OCI-LY1 (cell line): ENCODE measurements around the gene EIF3L.

Source experiments
- EZH2 ChIP-seq: fragments of 200-600 bp; sonication (generic), shearing (Covaris generic); IDR thresholded peaks from 2 replicates; pipeline ENCODE4 v1.8.0; 2017; ENCODE audit warnings: borderline replicate concordance, mixed run types, mild to moderate bottlenecking, antibody characterized with exemption, low read length, moderate library complexity, mixed read lengths
- TF ChIP-seq, protein P1 (sequence below): fragments of 200-600 bp; sonication (generic), shearing (Covaris generic); IDR thresholded peaks from 2 replicates; pipeline ENCODE4 v1.5.1; 2017; ENCODE audit warnings: mild to moderate bottlenecking, antibody characterized with exemption, low read length, moderate library complexity, mixed read lengths

- TF ChIP-seq, protein P1, sequence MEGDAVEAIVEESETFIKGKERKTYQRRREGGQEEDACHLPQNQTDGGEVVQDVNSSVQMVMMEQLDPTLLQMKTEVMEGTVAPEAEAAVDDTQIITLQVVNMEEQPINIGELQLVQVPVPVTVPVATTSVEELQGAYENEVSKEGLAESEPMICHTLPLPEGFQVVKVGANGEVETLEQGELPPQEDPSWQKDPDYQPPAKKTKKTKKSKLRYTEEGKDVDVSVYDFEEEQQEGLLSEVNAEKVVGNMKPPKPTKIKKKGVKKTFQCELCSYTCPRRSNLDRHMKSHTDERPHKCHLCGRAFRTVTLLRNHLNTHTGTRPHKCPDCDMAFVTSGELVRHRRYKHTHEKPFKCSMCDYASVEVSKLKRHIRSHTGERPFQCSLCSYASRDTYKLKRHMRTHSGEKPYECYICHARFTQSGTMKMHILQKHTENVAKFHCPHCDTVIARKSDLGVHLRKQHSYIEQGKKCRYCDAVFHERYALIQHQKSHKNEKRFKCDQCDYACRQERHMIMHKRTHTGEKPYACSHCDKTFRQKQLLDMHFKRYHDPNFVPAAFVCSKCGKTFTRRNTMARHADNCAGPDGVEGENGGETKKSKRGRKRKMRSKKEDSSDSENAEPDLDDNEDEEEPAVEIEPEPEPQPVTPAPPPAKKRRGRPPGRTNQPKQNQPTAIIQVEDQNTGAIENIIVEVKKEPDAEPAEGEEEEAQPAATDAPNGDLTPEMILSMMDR: no peak
- no peak for TF ChIP-seq EZH2
These were observed 30.1 kb upstream of the EIF3L start for GRCh38 chr22:37819105-37819433.
